CD1c-positive myeloid dendritic cell (primary cell): ENCODE measurements around the gene CHI3L2.
A peak's percentile ranks its signal among the peaks of the same experiment; 100 is the strongest.
"Not testable (repeated sequence)": the region's sequence is repeated elsewhere in the genome, so short reads cannot be mapped to it uniquely, and the experiment has no call there.

Source experiments
- DNase-seq: peaks from one replicate; pipeline ENCODE4 v3.0.0-alpha.2; 2016; ENCODE audit errors: extremely low spot score

The CHI3L2 gene

GRCh38 chr1:111202366-111202706 lies 25.2 kb upstream of the CHI3L2 start:
- no peak for DNase-seq

- DNase-seq: peak; percentile 49
Observed at GRCh38 chr1:111202707-111203623, 24.5 kb upstream of the CHI3L2 start.

- peak; percentile 84 for DNase-seq
Observed at GRCh38 chr1:111203681-111204200, 23.8 kb upstream of the CHI3L2 start.

- peak; percentile 49 for DNase-seq
Observed at GRCh38 chr1:111204201-111204982, 23.1 kb upstream of the CHI3L2 start.

- peak; percentile 72 for DNase-seq
Observed at GRCh38 chr1:111204983-111205713, 22.4 kb upstream of the CHI3L2 start.

GRCh38 chr1:111205714-111206050 lies 21.8 kb upstream of the CHI3L2 start:
- DNase-seq: peak; percentile 60

GRCh38 chr1:111208921-111209320 lies 18.6 kb upstream of the CHI3L2 start:
- no peak for DNase-seq

GRCh38 chr1:111209622-111210021 lies 17.9 kb upstream of the CHI3L2 start:
- DNase-seq: no peak

GRCh38 chr1:111211921-111212320 lies 15.6 kb upstream of the CHI3L2 start:
- no peak for DNase-seq

- DNase-seq: no peak
Observed at GRCh38 chr1:111212634-111213335, 14.7 kb upstream of the CHI3L2 start.

GRCh38 chr1:111213412-111213811 lies 14.1 kb upstream of the CHI3L2 start:
- peak; percentile 41 for DNase-seq

- DNase-seq: no peak
Observed at GRCh38 chr1:111214074-111214801, 13.3 kb upstream of the CHI3L2 start.

- no peak for DNase-seq
Observed at GRCh38 chr1:111214884-111215283, 12.6 kb upstream of the CHI3L2 start.

- DNase-seq: not testable (repeated sequence)
Observed at GRCh38 chr1:111215285-111215684, 12.2 kb upstream of the CHI3L2 start.

- no peak for DNase-seq
Observed at GRCh38 chr1:111216751-111217150, 10.8 kb upstream of the CHI3L2 start.

- no peak for DNase-seq
Observed at GRCh38 chr1:111217183-111217910, 10.2 kb upstream of the CHI3L2 start.

GRCh38 chr1:111218701-111219556 lies 8.6 kb upstream of the CHI3L2 start:
- no peak for DNase-seq

GRCh38 chr1:111219557-111220286 lies 7.8 kb upstream of the CHI3L2 start:
- peak; percentile 75 for DNase-seq
